NB4 (cell line): ENCODE results near the gene USP48.

Source experiments
- CTCF ChIP-seq: IDR thresholded peaks from one replicate; pipeline ENCODE4 v1.5.1; 2012; ENCODE audit warnings: low read depth, low read length
- MAX ChIP-seq: IDR thresholded peaks from 2 replicates; pipeline ENCODE4 v1.6.1; 2011; ENCODE audit warnings: low read depth, low read length
- MYC ChIP-seq: IDR thresholded peaks from 2 replicates; pipeline ENCODE4 v1.6.1; 2011; ENCODE audit warnings: low read depth, low read length
- POLR2A ChIP-seq: IDR thresholded peaks from 2 replicates; pipeline ENCODE4 v1.6.1; 2011; ENCODE audit warnings: mild to moderate bottlenecking; ENCODE audit not compliant: insufficient read length; ENCODE audit errors: extremely low read depth

GRCh38 chr1:21755067-21755466 is 27.9 kb downstream of the USP48 start:
- TF ChIP-seq CTCF (no peak), POLR2A (no peak), MYC (no peak), MAX (no peak)
